ENCODE measurements around the gene FOXR1. TPM values are rescaled to one million over a fixed set of nuclear protein-coding genes. Genes with fewer than 3 reads are reported as not detected.

FOXR1 gene
- polyA plus RNA-seq, 1 donor, result 0.04 TPM

DNA sequence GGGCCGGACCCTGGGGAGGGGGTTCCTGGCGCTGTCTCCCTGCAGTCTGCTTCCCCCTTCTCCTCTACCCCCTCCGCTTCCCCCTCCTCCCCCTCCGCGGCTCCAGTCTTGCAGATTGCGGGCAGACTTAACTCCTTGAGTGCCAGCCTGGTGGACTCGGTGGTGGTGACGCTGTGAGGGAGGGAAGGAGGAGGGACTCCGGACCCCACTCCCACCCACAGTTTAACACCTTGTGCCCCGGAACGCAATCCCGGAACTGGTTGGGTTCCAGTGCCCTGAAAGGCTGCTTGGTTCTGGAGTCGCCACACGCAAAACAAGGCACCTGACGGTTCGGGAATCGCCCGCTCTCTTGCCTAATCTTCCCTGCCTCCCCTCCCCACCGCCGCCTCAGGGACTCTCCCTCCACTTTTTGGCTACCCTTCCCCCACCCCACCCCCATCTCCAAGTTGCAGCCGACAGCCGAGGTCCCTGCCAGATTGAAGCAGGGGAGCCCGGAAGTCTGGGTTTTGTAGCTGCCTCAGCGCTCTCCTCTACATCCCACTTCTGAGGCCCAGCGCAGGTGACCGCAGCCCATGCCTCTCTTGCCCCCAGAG lies 42.0 kb upstream of the FOXR1 start:
- H3K27ac ChIP-seq (ENCODE audit: low read length), result peak overlapping the region; percentile 97
- peak overlapping the region; percentile 82 for H3K4me3 ChIP-seq (ENCODE audit: low read length)
- H3K36me3 ChIP-seq (ENCODE audit: control insufficient read depth, insufficient read depth, low read length), result no peaks in the 10 kb centered on the region
- WGBS (ENCODE audit: insufficient coverage, low lambda C conversion rate), result no CpG with 5 or more reads among the region's 26 CpGs
- no peaks in the 10 kb centered on the region for H3K27me3 ChIP-seq (ENCODE audit: control insufficient read depth, insufficient read depth, low read length)
- peak; percentile 86 to 91 for DNase-seq
- H3K4me1 ChIP-seq (ENCODE audit: control insufficient read depth, insufficient read depth, low read length), result peaks cover 18% of the 10 kb centered on the region
- no peaks in the 10 kb centered on the region for H3K9me3 ChIP-seq (ENCODE audit: control insufficient read depth, low read depth, low read length)

DNA sequence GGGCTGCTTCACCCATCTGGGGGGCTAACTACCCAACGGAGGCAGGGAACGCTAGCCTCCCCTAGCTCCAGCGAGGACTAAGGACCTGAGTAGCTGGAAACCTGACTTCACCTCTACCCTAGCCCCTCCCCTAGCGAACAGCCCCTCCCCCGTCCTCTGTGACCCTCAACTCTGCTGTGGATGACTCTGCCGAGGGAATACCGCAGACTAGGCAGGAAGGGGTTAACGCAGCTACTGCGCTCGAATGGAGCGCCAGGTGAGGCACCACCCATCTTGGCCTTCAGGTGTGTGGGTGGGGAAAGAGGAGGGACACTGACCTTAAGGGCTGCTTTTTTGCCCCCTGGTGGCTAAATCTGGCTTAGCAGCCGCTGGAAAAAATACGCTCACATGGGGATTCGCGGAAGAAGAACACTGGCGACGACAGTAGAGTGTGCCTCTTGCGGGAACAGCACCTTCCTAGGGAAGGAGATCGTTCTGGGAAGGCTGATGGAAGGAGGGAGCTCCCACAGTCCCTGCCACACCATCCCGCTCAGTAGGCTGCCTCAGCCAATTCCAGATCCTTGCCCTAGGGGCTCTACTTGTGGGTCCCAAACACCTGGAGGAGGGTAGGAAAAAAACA lies 41.4 kb upstream of the FOXR1 start:
- Histone ChIP-seq H3K4me3 (ENCODE audit: low read length) (peak overlapping the region; percentile 82), H3K27ac (ENCODE audit: low read length) (peak overlapping the region; percentile 97), H3K36me3 (ENCODE audit: control insufficient read depth, insufficient read depth, low read length) (no peaks in the 10 kb centered on the region), H3K27me3 (ENCODE audit: control insufficient read depth, insufficient read depth, low read length) (no peaks in the 10 kb centered on the region), H3K4me1 (ENCODE audit: control insufficient read depth, insufficient read depth, low read length) (peaks cover 18% of the 10 kb centered on the region), H3K9me3 (ENCODE audit: control insufficient read depth, low read depth, low read length) (no peaks in the 10 kb centered on the region)
- DNase-seq, result peak; percentile 94 to 96
- no CpG with 5 or more reads among the region's 20 CpGs for whole genome bisulfite sequencing (ENCODE audit: insufficient coverage, low lambda C conversion rate)

DNA sequence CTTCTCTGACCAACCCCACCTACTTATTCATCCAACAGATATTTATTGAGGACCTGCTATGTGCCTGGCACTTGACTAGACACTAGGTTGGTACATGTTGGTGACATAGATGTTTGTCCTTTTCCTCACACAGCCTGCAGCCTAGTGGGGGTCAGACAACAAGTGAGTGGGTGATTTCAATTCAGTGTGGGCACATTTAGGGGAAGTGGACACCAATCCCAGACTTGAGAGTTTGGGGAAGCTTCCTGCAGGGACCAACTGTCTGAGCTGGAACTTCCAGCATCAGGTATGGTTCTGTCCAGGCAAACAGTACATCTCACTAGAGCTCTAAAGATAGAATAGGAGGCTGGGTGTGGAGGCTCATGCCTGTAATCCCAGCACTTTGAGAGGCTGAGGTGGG lies 40.0 kb upstream of the FOXR1 start:
- peaks cover 15% of the 10 kb centered on the region for H3K4me1 ChIP-seq (ENCODE audit: control insufficient read depth, insufficient read depth, low read length)
- no peaks in the 10 kb centered on the region for H3K9me3 ChIP-seq (ENCODE audit: control insufficient read depth, low read depth, low read length)
- H3K27ac ChIP-seq (ENCODE audit: low read length), result no peak overlapping the region
- H3K27me3 ChIP-seq (ENCODE audit: control insufficient read depth, insufficient read depth, low read length), result no peaks in the 10 kb centered on the region
- H3K36me3 ChIP-seq (ENCODE audit: control insufficient read depth, insufficient read depth, low read length), result no peaks in the 10 kb centered on the region
- DNase-seq, result no peak
- no peak overlapping the region for H3K4me3 ChIP-seq (ENCODE audit: low read length)

DNA sequence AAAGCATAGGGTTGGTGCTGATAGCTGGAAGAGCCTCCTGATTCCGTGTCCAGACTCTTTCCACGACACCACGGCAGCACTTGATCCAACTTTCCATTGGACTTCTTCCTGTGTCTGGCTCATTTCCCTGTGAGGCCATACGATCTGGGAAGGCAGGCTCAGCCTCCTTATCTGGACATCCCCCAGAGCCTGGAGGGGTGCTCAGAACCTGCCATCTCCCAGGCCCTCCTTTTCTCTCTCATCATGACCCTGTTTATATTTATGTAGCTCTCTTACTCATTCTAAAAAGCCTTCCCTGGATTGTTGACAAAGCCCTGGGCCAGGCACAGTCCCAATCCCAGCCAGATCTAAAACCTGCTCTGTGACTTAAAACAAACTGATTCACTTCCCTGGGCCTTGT lies 38.1 kb upstream of the FOXR1 start:
- WGBS (ENCODE audit: insufficient coverage, low lambda C conversion rate), result no CpG with 5 or more reads among the region's 4 CpGs
- H3K4me3 ChIP-seq (ENCODE audit: low read length), result no peak overlapping the region
- H3K27ac ChIP-seq (ENCODE audit: low read length), result no peak overlapping the region
- no peaks in the 10 kb centered on the region for H3K9me3 ChIP-seq (ENCODE audit: control insufficient read depth, low read depth, low read length)
- no peaks in the 10 kb centered on the region for H3K36me3 ChIP-seq (ENCODE audit: control insufficient read depth, insufficient read depth, low read length)
- DNase-seq, result peak in 1 of 2 donors; percentile 29
- no peaks in the 10 kb centered on the region for H3K27me3 ChIP-seq (ENCODE audit: control insufficient read depth, insufficient read depth, low read length)
- H3K4me1 ChIP-seq (ENCODE audit: control insufficient read depth, insufficient read depth, low read length), result peaks cover 10% of the 10 kb centered on the region

DNA sequence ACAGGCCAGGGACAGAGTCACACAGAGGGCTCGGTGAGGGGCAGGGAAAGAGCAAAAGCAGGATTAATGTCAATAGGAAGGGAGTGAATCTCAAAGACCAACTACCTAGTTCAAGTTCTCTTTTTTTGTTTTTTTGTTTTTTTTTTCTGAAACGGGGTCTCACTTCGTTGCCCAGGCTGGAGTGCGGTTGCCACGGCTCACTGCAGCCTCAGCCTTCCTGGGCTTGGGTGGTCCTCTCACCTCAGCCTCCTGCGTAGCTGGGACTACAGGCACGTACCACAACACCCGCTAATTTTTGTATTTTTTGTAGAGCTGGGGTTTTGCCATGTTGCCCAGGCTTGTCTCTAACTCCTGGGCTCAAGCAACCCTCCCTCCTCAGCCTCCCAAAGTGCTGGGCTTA lies 36.2 kb upstream of the FOXR1 start:
- Histone ChIP-seq H3K9me3 (ENCODE audit: control insufficient read depth, low read depth, low read length) (no peaks in the 10 kb centered on the region), H3K27me3 (ENCODE audit: control insufficient read depth, insufficient read depth, low read length) (no peaks in the 10 kb centered on the region), H3K4me1 (ENCODE audit: control insufficient read depth, insufficient read depth, low read length) (peaks cover 11% of the 10 kb centered on the region), H3K4me3 (ENCODE audit: low read length) (no peak overlapping the region), H3K36me3 (ENCODE audit: control insufficient read depth, insufficient read depth, low read length) (no peaks in the 10 kb centered on the region), H3K27ac (ENCODE audit: low read length) (no peak overlapping the region)
- no peak for DNase-seq
- 93% methylated on average over 3 of the region's 8 CpGs for WGBS (ENCODE audit: insufficient coverage, low lambda C conversion rate)

DNA sequence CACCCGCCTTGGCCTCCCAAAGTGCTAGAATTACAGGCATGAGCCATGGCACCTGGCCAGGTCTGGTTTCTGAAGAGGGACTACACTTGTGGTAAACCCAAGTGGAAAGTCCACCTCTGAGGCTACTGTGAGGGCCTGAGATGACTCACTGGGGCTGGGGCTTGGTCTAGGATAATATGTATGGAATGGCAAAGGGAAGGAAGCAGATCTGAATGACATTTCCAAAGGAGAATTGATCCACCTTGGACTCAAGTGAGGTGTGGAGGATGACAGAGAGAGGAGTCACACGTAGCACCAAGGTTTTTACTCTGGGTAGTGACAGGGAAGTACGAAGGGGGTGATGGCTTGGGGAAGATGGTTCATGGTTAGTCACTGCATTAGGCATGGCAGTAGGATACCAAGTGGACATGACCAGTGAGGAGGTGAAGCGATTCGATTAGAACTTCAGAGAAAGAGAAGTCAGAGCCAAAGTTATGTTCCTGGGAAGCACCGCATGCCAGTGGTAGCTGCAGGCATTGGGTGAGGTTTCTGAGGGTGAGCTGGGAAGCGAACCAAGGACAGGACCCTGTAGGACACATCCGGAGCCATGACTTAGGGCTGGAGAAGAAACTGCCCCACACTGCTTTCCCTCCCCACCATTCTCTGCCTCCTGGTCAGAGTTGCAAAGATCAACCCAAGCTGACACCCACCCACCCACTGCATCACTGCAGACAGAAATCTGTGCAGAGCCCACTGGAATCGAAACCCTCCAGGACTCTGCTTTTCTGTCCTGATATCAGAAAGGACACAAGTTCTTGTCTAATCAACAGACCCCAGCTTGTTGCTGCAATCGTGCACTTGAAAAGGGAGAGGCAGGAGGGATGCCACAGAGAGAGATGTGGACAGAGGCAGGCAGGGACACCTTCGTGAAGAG lies 32.8 kb upstream of the FOXR1 start:
- H3K27me3 ChIP-seq (ENCODE audit: control insufficient read depth, insufficient read depth, low read length), result no peaks in the 10 kb centered on the region
- no peak overlapping the region for H3K4me3 ChIP-seq (ENCODE audit: low read length)
- H3K4me1 ChIP-seq (ENCODE audit: control insufficient read depth, insufficient read depth, low read length), result peaks cover 5% of the 10 kb centered on the region
- WGBS (ENCODE audit: insufficient coverage, low lambda C conversion rate), result 60% methylated on average over 2 of the region's 11 CpGs
- no peaks in the 10 kb centered on the region for H3K9me3 ChIP-seq (ENCODE audit: control insufficient read depth, low read depth, low read length)
- no peak overlapping the region for H3K27ac ChIP-seq (ENCODE audit: low read length)
- peak in 1 of 2 donors; percentile 72 for DNase-seq
- H3K36me3 ChIP-seq (ENCODE audit: control insufficient read depth, insufficient read depth, low read length), result no peaks in the 10 kb centered on the region

DNA sequence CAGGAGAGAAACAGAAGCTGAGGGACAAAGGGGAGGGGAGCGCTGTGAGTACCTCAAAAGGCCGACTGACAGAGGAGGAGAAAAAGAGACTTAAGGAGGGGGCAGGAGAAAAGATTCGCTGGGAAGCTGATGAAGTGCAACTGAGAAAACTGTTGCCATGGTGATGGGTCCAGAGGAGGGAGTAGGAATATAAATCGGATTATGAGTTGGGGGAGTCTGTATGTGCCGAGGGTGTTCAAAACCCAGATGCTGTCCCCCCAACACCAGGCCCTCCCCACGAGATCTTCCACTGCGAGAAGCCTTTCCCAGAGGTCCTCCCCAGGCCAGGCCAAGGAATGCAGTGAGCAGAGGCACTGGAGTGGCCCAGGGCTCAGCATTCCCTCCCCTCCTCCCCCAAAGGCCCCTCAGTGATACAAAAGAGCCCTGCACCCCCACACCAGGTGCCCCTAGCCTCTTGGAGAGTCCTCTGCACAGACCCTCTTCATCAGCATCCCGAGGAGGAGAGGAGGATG lies 32.1 kb upstream of the FOXR1 start:
- H3K4me3 ChIP-seq (ENCODE audit: low read length), result no peak overlapping the region
- 100% methylated on average over 1 of the region's 8 CpGs for WGBS (ENCODE audit: insufficient coverage, low lambda C conversion rate)
- no peak overlapping the region for H3K27ac ChIP-seq (ENCODE audit: low read length)
- no peak for DNase-seq
- H3K4me1 ChIP-seq (ENCODE audit: control insufficient read depth, insufficient read depth, low read length), result peaks cover 5% of the 10 kb centered on the region
- no peaks in the 10 kb centered on the region for H3K9me3 ChIP-seq (ENCODE audit: control insufficient read depth, low read depth, low read length)
- no peaks in the 10 kb centered on the region for H3K27me3 ChIP-seq (ENCODE audit: control insufficient read depth, insufficient read depth, low read length)
- H3K36me3 ChIP-seq (ENCODE audit: control insufficient read depth, insufficient read depth, low read length), result no peaks in the 10 kb centered on the region

DNA sequence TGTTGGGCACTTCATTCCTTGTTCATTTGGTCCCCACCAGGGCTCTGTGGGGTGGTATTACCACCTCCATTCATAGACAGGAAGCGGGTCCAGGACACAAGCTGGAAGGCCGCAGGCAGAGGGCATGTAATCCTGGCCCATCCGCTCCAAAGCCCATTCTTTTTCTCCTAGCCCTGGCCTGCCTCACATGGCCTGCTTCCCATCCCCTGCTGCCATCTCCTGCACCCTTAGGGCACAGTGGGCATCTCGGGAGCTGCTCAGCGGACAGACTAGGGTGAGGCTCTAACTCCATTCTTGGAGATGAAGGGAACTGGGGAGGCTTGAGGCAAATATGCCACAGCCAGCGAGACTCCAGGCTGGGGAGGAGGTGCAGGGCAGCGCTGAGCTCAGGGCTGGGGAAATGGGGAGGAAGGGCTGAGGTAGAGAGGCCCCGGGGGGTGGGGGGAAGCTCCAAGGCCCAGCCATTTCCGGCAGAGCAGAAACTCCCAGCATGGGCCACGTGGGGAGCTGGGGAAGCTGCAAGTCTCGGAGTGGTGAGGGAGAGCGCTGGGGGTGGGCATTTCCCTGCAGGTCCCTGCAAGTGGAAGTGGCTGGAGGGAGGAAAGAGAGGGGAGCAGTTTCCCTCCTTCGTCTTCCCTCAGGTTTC lies 31.5 kb upstream of the FOXR1 start:
- no CpG with 5 or more reads among the region's 13 CpGs for WGBS (ENCODE audit: insufficient coverage, low lambda C conversion rate)
- Histone ChIP-seq H3K4me1 (ENCODE audit: control insufficient read depth, insufficient read depth, low read length) (peaks cover 5% of the 10 kb centered on the region), H3K4me3 (ENCODE audit: low read length) (no peak overlapping the region), H3K27ac (ENCODE audit: low read length) (no peak overlapping the region), H3K9me3 (ENCODE audit: control insufficient read depth, low read depth, low read length) (no peaks in the 10 kb centered on the region), H3K36me3 (ENCODE audit: control insufficient read depth, insufficient read depth, low read length) (no peaks in the 10 kb centered on the region), H3K27me3 (ENCODE audit: control insufficient read depth, insufficient read depth, low read length) (no peaks in the 10 kb centered on the region)
- peak in 1 of 2 donors; percentile 46 for DNase-seq

DNA sequence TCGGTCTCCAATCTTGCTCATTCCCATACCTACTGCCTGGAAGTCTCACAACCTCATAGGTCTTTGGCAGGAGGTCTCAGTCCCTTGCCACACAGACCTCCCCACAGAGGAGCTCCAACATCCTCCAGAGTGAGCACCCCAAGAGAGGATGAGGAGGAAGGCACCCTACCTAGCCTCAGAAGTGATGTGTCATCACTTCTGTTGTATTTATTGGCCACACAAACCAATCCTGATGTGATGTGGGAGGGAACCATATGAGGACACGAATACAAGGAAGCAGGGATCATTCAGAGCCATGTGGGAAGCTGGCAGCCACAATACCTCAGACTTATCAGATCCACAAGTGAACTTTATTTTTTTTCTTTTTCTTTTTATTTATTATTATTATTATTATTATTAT lies 24.5 kb upstream of the FOXR1 start:
- H3K27me3 ChIP-seq (ENCODE audit: control insufficient read depth, insufficient read depth, low read length), result peaks cover 3% of the 10 kb centered on the region
- DNase-seq, result no peak
- no peaks in the 10 kb centered on the region for H3K4me1 ChIP-seq (ENCODE audit: control insufficient read depth, insufficient read depth, low read length)
- WGBS (ENCODE audit: insufficient coverage, low lambda C conversion rate), result no CpG with 5 or more reads among the region's 2 CpGs
- H3K4me3 ChIP-seq (ENCODE audit: low read length), result no peak overlapping the region
- H3K9me3 ChIP-seq (ENCODE audit: control insufficient read depth, low read depth, low read length), result no peaks in the 10 kb centered on the region
- H3K27ac ChIP-seq (ENCODE audit: low read length), result no peak overlapping the region
- no peaks in the 10 kb centered on the region for H3K36me3 ChIP-seq (ENCODE audit: control insufficient read depth, insufficient read depth, low read length)

DNA sequence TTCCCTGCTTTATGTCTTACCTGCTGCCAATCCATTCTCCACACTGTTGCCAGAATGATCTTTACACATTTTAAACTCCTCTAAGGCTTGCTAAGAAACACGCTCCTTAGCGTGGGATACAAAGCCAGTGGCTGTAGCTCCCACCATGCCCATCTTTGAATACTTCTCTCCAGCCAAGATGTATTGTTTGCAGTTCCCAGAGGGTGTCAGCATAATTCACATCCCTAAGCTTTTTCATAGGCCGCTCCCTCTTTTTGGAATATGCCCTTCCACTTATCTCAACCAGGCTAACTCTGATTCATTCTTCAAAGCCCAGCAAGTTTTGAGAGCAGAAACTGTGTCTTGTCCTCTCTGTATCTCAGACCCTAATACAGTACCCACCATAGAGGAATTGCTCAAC lies 23.6 kb upstream of the FOXR1 start:
- Histone ChIP-seq H3K27ac (ENCODE audit: low read length) (no peak overlapping the region), H3K4me1 (ENCODE audit: control insufficient read depth, insufficient read depth, low read length) (no peaks in the 10 kb centered on the region)
- 88% methylated on average over 1 of the region's 3 CpGs for WGBS (ENCODE audit: insufficient coverage, low lambda C conversion rate)

More for the DNA sequence above, 23.6 kb upstream of the FOXR1 start:
- no peaks in the 10 kb centered on the region for H3K9me3 ChIP-seq (ENCODE audit: control insufficient read depth, low read depth, low read length)
- no peak for DNase-seq
- no peaks in the 10 kb centered on the region for H3K36me3 ChIP-seq (ENCODE audit: control insufficient read depth, insufficient read depth, low read length)
- H3K27me3 ChIP-seq (ENCODE audit: control insufficient read depth, insufficient read depth, low read length), result peaks cover 4% of the 10 kb centered on the region
- no peak overlapping the region for H3K4me3 ChIP-seq (ENCODE audit: low read length)
